ENCODE data around the gene MAP3K15. TPM values are rescaled to one million over a fixed set of nuclear protein-coding genes. Genes with fewer than 3 reads are reported as not detected.

The MAP3K15 gene, protein sequence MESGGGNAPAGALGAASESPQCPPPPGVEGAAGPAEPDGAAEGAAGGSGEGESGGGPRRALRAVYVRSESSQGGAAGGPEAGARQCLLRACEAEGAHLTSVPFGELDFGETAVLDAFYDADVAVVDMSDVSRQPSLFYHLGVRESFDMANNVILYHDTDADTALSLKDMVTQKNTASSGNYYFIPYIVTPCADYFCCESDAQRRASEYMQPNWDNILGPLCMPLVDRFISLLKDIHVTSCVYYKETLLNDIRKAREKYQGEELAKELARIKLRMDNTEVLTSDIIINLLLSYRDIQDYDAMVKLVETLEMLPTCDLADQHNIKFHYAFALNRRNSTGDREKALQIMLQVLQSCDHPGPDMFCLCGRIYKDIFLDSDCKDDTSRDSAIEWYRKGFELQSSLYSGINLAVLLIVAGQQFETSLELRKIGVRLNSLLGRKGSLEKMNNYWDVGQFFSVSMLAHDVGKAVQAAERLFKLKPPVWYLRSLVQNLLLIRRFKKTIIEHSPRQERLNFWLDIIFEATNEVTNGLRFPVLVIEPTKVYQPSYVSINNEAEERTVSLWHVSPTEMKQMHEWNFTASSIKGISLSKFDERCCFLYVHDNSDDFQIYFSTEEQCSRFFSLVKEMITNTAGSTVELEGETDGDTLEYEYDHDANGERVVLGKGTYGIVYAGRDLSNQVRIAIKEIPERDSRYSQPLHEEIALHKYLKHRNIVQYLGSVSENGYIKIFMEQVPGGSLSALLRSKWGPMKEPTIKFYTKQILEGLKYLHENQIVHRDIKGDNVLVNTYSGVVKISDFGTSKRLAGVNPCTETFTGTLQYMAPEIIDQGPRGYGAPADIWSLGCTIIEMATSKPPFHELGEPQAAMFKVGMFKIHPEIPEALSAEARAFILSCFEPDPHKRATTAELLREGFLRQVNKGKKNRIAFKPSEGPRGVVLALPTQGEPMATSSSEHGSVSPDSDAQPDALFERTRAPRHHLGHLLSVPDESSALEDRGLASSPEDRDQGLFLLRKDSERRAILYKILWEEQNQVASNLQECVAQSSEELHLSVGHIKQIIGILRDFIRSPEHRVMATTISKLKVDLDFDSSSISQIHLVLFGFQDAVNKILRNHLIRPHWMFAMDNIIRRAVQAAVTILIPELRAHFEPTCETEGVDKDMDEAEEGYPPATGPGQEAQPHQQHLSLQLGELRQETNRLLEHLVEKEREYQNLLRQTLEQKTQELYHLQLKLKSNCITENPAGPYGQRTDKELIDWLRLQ (N-terminal part only)
- total RNA-seq (under 1 TPM in 1 of 4 donors, not detected in 3; 0.10 TPM), polyA plus RNA-seq (under 1 TPM; 0.08 to 0.30 (median 0.09) TPM)
- long read RNA-seq, donor 1, partial matches to known transcripts: 0 of 1 reads
- long read RNA-seq, donor 1, other reads (novel, unspliced or antisense): 1 of 1 reads
- long read RNA-seq, donor 2: 0 reads

DNA sequence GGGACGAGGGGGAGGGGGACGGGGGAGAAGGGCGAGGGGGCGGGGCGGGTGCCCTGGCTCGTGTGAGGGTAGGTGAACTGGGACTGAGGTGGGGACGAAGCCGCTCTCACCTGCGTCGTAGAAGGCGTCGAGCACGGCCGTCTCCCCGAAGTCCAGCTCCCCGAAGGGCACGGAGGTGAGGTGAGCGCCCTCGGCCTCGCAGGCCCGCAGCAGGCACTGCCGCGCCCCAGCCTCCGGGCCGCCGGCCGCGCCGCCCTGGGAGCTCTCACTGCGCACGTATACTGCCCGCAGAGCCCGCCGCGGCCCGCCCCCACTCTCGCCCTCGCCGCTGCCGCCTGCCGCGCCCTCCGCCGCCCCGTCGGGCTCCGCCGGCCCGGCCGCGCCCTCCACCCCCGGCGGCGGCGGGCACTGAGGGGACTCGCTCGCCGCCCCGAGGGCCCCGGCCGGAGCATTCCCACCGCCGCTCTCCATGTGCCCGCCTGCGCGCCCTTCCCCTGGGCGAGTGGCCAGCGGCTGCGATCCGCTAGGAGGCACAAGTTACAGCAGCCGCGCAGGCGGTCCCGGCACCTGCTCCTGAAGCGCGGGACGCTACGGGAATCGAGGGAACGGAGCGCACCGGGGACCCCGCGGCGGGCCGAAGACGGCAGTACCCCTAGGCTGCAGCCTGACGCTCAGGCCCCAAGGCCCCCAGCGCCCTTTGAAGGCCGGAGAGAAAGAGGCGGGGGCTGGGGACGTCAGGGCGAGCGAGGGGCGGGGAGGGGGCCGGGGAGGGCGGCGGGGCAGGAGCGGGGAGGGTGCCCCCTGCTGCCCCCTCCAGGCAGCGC lies at the start of gene MAP3K15:
MAP3K15 (minus strand) TSS at position 718 of the 824 bp plus-strand sequence; CDS start at position 471, 247 bp downstream.
- Histone ChIP-seq H3K9me3 (peaks cover 8% of the 10 kb centered on the region), H3K27ac (no peak within 1 kb of the TSS), H3K36me3 (ENCODE audit: insufficient read depth in 1 of 2, low read depth in 1 of 2) (no peaks in the 10 kb centered on the region), H3K4me3 (peak within 1 kb of the TSS; percentile 57), H3K4me1 (no peaks in the 10 kb centered on the region), H3K27me3 (ENCODE audit: insufficient read depth in 3 of 3, low read length in 2 of 3) (peaks cover 0 to 39% (median 0%) of the 10 kb centered on the region in 3 donors)
- ATAC-seq: peak; percentile 11 to 52 (median 41)
- 1 to 22% (median 2%) methylated on average over 10 to 77 of the region's 100 CpGs for WGBS, 3 donors
- intact Hi-C loops (cut with DNase I): no loop called here
- TF ChIP-seq, protein P1, sequence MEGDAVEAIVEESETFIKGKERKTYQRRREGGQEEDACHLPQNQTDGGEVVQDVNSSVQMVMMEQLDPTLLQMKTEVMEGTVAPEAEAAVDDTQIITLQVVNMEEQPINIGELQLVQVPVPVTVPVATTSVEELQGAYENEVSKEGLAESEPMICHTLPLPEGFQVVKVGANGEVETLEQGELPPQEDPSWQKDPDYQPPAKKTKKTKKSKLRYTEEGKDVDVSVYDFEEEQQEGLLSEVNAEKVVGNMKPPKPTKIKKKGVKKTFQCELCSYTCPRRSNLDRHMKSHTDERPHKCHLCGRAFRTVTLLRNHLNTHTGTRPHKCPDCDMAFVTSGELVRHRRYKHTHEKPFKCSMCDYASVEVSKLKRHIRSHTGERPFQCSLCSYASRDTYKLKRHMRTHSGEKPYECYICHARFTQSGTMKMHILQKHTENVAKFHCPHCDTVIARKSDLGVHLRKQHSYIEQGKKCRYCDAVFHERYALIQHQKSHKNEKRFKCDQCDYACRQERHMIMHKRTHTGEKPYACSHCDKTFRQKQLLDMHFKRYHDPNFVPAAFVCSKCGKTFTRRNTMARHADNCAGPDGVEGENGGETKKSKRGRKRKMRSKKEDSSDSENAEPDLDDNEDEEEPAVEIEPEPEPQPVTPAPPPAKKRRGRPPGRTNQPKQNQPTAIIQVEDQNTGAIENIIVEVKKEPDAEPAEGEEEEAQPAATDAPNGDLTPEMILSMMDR (IDR thresholded peaks at IDR 0.05): no peak
- peak; percentile 31 to 52 for DNase-seq

DNA sequence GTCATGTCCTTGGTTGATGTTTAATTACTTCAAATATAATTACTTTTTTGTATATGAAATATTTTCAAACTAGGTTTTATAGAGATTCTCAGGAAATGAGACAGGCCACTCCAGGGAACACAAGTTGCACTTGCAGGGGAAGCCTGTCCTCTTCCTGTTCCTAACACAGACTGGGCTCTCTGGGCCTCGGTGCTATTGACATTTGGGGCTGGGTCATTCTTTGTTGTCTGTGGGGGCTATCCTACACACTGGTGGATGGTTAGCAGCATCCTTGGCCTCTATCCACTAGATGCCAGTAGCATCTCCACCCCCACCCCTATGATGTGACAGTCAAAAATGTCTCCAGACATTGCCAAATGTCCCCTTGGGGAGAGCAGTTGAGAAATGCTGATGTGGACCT lies 49.3 kb upstream of the MAP3K15 start:
- no peak overlapping the region for H3K4me3 ChIP-seq
- H3K36me3 ChIP-seq (ENCODE audit: insufficient read depth in 1 of 2, low read depth in 1 of 2): no peaks in the 10 kb centered on the region
- peaks cover 0 to 5% (median 0%) of the 10 kb centered on the region in 3 donors for H3K27me3 ChIP-seq (ENCODE audit: insufficient read depth in 3 of 3, low read length in 2 of 3)
- ATAC-seq (no peak), DNase-seq (no peak)
- no peaks in the 10 kb centered on the region for H3K9me3 ChIP-seq
- no peak overlapping the region for H3K27ac ChIP-seq
- H3K4me1 ChIP-seq: peaks cover 6% of the 10 kb centered on the region
- WGBS, 3 donors: 56 to 72% (median 71%) methylated on average over 1 of the region's 1 CpG
- intact Hi-C loops (cut with DNase I): no loop called here
- TF ChIP-seq, protein P1 (IDR thresholded peaks at IDR 0.05): no peak

DNA sequence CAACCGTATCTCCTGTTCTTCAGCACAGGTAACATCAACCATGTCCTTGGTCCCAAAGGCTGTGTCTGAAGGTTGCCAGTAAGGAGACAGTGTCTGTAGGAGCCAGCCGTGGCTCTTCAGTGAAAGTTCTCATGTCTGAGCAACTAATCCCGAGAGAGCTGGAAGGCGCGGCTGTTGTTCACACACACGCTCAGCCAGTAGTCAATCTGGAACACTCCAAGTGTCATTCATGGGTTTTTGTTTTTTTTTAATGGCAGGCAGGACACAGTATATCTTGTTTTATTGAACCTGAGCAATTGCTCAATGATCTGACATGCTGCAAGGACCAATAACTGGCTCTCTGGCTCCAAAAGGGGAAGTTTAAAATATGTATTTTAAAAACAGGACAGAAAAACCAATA lies 48.4 kb upstream of the MAP3K15 start:
- intact Hi-C loops (cut with DNase I): no loop called here

More for the DNA sequence above, 48.4 kb upstream of the MAP3K15 start:
- ATAC-seq (no peak), DNase-seq (no peak)
- no peaks in the 10 kb centered on the region for H3K9me3 ChIP-seq
- TF ChIP-seq, protein P1 (IDR thresholded peaks at IDR 0.05): no peak
- 55 to 76% (median 71%) methylated on average over 6 of the region's 6 CpGs for WGBS, 3 donors
- H3K27ac ChIP-seq: no peak overlapping the region
- H3K27me3 ChIP-seq (ENCODE audit: insufficient read depth in 3 of 3, low read length in 2 of 3): peaks cover 0 to 5% (median 0%) of the 10 kb centered on the region in 3 donors
- H3K4me1 ChIP-seq: peaks cover 2% of the 10 kb centered on the region
- no peaks in the 10 kb centered on the region for H3K36me3 ChIP-seq (ENCODE audit: insufficient read depth in 1 of 2, low read depth in 1 of 2)
- no peak overlapping the region for H3K4me3 ChIP-seq

All from psoas muscle (tissue), 8 donors.